ENCODE results near the gene SRXN1.

Gene SRXN1

DNA sequence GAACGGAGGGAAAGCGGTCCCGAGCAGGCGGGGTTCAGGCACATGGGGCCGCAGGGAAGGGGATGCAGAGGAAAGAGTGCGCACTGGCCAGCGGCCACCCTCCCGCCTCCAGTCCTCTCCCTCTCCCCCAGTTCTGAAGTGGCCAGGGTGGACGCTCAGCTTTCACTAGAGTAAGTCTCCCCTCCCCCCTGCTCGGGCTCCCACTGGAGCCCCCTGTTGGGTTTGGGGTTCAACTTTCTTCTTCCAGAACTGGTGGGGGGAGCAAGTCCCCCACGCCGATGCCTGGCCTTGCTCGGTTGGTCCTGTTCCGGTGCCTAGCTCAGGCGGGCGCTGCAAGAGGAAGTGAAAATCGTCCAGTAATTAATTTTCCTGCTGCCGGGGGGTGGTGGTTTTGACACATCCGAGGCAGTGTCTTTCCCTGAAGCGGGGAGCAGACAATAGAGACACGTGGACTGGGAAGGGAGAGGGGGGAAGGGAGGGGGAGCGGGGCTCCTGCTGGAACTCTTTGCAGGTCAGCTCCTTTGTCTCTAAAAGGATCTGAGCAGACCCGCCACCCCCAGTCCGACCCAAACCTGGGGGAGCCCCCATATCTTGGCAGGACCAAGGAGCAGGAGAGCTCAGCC is 23.4 kb upstream of the SRXN1 start:
- TF ChIP-seq, protein P1, sequence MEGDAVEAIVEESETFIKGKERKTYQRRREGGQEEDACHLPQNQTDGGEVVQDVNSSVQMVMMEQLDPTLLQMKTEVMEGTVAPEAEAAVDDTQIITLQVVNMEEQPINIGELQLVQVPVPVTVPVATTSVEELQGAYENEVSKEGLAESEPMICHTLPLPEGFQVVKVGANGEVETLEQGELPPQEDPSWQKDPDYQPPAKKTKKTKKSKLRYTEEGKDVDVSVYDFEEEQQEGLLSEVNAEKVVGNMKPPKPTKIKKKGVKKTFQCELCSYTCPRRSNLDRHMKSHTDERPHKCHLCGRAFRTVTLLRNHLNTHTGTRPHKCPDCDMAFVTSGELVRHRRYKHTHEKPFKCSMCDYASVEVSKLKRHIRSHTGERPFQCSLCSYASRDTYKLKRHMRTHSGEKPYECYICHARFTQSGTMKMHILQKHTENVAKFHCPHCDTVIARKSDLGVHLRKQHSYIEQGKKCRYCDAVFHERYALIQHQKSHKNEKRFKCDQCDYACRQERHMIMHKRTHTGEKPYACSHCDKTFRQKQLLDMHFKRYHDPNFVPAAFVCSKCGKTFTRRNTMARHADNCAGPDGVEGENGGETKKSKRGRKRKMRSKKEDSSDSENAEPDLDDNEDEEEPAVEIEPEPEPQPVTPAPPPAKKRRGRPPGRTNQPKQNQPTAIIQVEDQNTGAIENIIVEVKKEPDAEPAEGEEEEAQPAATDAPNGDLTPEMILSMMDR (IDR thresholded peaks at IDR 0.05; ENCODE audit: control insufficient read depth, insufficient read depth, low read depth, low read length, missing control alignments): no peak
- no peak overlapping the region for H3K4me3 ChIP-seq (ENCODE audit: control insufficient read depth, low read depth, low read length)
- DNase-seq (ENCODE audit: low read depth): no peak

DNA sequence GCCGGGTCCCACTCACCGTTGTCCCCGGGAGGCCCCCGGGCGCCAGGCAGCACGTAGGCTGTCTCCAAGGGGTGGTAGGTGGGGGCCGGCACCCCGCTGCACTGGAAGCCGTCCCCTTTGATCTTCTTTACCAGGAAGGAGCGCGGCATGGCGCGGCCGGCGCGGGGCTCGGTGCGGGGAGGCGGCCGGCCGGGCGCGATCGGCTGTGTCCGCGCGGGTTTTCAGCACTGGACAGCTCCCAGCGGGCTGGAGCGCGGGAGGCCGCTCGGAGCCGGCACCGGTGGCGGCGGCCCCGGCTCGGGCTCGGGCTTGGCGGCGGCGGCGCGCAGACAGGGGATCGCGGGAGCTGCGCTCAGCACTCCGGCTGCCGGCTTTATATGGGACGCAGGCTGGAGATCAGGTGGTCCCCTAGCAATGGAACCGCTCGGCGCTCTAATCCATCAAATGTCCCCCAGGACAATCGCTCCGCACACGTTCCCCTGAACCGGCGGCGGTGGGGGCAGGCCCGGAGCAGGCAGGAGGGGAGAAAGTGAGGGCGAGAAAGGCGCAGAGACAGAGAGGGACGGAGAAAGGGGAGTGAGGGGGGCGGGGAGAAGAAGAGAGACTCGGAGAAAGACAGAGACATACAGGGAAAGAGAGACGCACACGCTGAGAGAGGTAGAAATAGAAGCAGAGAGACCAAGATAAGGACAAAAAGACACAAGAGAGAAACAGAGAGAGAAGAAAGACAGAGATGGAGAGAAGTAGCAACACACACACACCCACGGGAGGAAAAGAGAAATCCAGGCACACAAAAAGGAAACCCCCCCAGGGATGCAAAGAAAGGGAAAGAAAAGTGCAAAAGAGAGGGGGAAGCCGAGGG is 22.7 kb upstream of the SRXN1 start, which contains the start of gene SCRT2:
Gene SCRT2, minus strand, starts transcription at position 350 of the 862 bp plus-strand sequence. Its CDS starts 201 bp downstream, at position 149.
- no peak within 1 kb of the TSS for H3K4me3 ChIP-seq (ENCODE audit: control insufficient read depth, low read depth, low read length)
- TF ChIP-seq, protein P1 (IDR thresholded peaks at IDR 0.05; ENCODE audit: control insufficient read depth, insufficient read depth, low read depth, low read length, missing control alignments): no peak
- DNase-seq (ENCODE audit: low read depth): peak; percentile 10

DNA sequence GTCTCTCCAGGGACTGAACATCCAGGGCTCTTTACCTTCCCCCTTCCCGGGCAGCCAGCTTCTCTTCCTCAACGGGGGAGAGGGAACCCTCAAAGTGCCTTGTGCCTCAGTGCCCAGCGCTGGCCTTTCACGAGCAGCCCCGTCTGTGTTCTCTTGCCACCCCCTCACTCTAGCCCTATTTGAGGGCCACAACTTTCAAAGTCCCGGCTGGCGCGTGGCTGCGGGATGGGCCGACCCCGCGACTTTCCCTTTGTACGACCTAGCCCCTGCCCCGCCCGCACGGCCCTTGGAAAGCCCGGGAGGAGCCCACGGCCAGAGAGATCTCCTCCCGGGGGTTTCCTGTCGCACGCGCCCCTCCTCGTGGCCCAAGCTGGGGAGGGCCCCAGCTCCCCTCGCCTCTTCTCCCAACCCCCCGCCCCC is 22.0 kb upstream of the SRXN1 start:
- no peak overlapping the region for H3K4me3 ChIP-seq (ENCODE audit: control insufficient read depth, low read depth, low read length)
- DNase-seq (ENCODE audit: low read depth): no peak

DNA sequence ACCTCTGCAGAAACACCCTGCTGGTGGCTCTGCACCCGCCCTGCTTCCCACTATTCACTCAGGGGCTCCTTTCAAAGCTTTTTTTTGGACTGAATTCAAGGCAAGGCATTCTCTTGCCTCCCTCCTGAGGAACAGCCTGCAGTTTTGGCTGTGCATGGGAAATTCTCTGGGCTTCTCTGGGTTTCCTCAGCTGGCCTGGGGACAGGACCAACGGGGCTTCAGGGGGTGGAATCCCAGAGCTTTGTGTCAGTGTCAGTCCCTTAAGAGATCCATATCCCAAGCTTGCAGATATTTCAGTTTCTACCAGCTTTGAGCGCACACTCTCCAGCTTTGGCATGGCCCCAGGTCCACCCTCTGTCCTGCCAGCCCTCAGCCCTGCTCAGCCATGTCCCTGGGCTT is 20.6 kb upstream of the SRXN1 start:
- H3K4me3 ChIP-seq (ENCODE audit: control insufficient read depth, low read depth, low read length): no peak overlapping the region
- TF ChIP-seq, protein P1 (IDR thresholded peaks at IDR 0.05; ENCODE audit: control insufficient read depth, insufficient read depth, low read depth, low read length, missing control alignments): no peak
- DNase-seq (ENCODE audit: low read depth): no peak

More for the DNA sequence above, 22.0 kb upstream of the SRXN1 start:
- TF ChIP-seq, protein P1 (IDR thresholded peaks at IDR 0.05; ENCODE audit: control insufficient read depth, insufficient read depth, low read depth, low read length, missing control alignments): no peak

DNA sequence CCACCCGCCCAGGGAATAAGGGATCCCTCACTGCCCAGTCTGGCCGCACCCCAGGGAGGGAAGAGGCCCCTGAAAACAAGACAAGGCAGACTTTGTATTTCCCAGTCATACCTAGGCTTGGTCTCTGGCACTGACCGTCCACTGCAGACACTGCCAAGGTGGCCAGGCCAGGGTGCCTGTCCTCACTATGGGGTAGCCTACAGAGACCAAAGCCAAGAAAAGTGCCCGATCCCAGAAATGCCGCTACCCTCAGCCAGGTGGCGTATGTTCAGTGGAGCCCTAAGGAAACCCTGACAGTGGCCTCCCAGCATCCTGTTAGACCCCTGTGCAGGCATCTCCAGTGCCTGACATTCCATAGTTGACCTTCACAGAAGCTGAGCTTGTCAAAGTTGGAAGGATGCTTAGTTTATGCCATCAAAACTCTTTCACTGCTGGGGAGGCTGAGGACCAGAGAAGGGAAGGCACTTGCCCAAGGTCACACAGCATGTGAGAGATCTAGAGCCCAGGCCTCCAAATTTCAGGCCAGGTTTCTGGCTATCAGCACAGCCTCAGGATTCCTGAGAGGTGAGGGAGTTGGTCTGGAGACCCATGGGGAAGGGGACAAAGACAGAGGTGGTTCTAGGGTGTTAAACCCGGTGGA is 20.1 kb upstream of the SRXN1 start:
- TF ChIP-seq, protein P1 (IDR thresholded peaks at IDR 0.05; ENCODE audit: control insufficient read depth, insufficient read depth, low read depth, low read length, missing control alignments): peak; percentile 28
- DNase-seq (ENCODE audit: low read depth): no peak
- H3K4me3 ChIP-seq (ENCODE audit: control insufficient read depth, low read depth, low read length): no peak overlapping the region

DNA sequence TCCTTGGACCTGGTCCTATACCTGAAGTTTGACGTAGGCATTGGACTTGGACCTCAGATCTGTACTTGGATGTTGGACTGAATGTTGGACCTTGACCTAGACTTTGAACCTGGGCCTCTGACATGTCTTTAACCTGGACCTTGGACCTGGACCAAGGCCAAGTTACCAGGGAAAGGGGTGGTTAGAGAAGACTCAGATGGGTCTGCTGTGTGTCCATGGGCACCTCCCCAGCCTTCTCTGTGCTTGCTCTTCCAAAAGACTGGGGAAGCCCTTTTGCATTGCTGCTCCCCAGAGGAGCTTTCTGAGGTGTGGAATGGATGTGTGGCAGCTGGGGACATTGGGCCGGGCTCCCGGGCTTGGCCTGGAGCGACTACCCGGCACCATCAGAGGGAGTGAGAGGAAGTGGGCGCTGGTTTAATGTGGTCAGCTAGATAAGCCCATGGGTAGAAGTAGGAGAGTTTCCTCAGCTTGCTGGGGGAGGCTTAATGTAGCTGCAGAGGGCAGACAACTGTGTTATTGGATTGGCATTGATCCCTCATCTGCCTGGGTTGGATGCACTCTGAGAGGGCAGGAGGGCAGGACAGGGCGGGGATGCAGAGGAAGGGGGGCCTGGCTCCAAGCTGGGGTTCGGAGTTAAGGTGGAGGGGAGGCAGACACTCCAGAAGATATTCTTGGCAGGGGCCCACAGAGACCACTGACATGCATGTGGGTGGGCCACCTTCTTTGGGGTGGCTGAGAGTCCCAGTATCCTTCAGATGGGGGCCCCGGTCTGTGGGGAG is 18.4 kb upstream of the SRXN1 start:
- TF ChIP-seq, protein P1 (IDR thresholded peaks at IDR 0.05; ENCODE audit: control insufficient read depth, insufficient read depth, low read depth, low read length, missing control alignments): no peak

More for the DNA sequence above, 18.4 kb upstream of the SRXN1 start:
- DNase-seq (ENCODE audit: low read depth): no peak
- H3K4me3 ChIP-seq (ENCODE audit: control insufficient read depth, low read depth, low read length): no peak overlapping the region

All from AG09309 (cell line).